H9 (cell line): Measurements from ENCODE around the gene SLC25A22. TPM values are rescaled to one million over a fixed set of nuclear protein-coding genes. Genes with fewer than 3 reads are reported as not detected.

ENCODE experiments used
- DNase-seq: peaks from one replicate; pipeline ENCODE4 v3.0.0-alpha.2; 2017
- H2AFZ ChIP-seq: one replicate; pipeline ENCODE4 v1.6.1; 2013; ENCODE audit warnings: mild to moderate bottlenecking, low read length, control low read depth, moderate library complexity
- H2AK5ac ChIP-seq: 2 replicates; pipeline ENCODE4 v1.6.1; 2013; ENCODE audit warnings: low read length, control low read depth, mixed read lengths; ENCODE audit not compliant: insufficient read length
- H2BK120ac ChIP-seq: one replicate; pipeline ENCODE4 v1.6.1; 2013; ENCODE audit warnings: low read depth, mild to moderate bottlenecking, low read length, control low read depth, inconsistent platforms; ENCODE audit not compliant: poor library complexity, severe bottlenecking
- H2BK12ac ChIP-seq: 2 replicates; pipeline ENCODE4 v1.6.1; 2013; ENCODE audit warnings: low read length, control low read depth, mixed read lengths, low read depth; ENCODE audit not compliant: insufficient read length
- H2BK15ac ChIP-seq: 2 replicates; pipeline ENCODE4 v1.6.1; 2013; ENCODE audit warnings: low read depth, low read length, control low read depth
- H2BK20ac ChIP-seq: one replicate; pipeline ENCODE4 v1.6.1; 2013; ENCODE audit warnings: low read depth, mild to moderate bottlenecking, low read length, control low read depth, inconsistent platforms; ENCODE audit not compliant: poor library complexity, severe bottlenecking
- H2BK5ac ChIP-seq: 2 replicates; pipeline ENCODE4 v1.6.1; 2013; ENCODE audit warnings: low read length, control low read depth, mixed read lengths; ENCODE audit not compliant: insufficient read length
- H3K14ac ChIP-seq: 2 replicates; pipeline ENCODE4 v1.6.1; 2013; ENCODE audit warnings: low read length, control low read depth; ENCODE audit not compliant: insufficient read depth
- H3K18ac ChIP-seq: 2 replicates; pipeline ENCODE4 v1.6.1; 2013; ENCODE audit warnings: low read depth, mild to moderate bottlenecking, mixed read lengths, low read length, control low read depth; ENCODE audit not compliant: insufficient read length
- H3K23ac ChIP-seq: 2 replicates; pipeline ENCODE4 v1.6.1; 2013; ENCODE audit warnings: low read length, control low read depth, mixed read lengths, low read depth; ENCODE audit not compliant: insufficient read length
- H3K23me2 ChIP-seq: 2 replicates; pipeline ENCODE4 v1.6.1; 2013; ENCODE audit warnings: low read depth, mild to moderate bottlenecking, mixed read lengths, low read length, control low read depth; ENCODE audit not compliant: insufficient read length, poor library complexity, severe bottlenecking
- H3K27ac ChIP-seq: 2 replicates; pipeline ENCODE4 v1.5.1; 2013; ENCODE audit warnings: low read length, control low read depth, mixed read lengths, low read depth; ENCODE audit not compliant: insufficient read length
- H3K27me3 ChIP-seq: 2 replicates; pipeline ENCODE4 v1.6.1; 2013; ENCODE audit warnings: low read length, control low read depth, inconsistent platforms; ENCODE audit not compliant: insufficient read depth
- H3K4ac ChIP-seq: 2 replicates; pipeline ENCODE4 v1.6.1; 2013; ENCODE audit warnings: low read depth, mild to moderate bottlenecking, control low read depth, inconsistent platforms, low read length, moderate library complexity
- H3K4me1 ChIP-seq: 2 replicates; pipeline ENCODE4 v1.6.1; 2013; ENCODE audit warnings: low read length, control low read depth, inconsistent platforms; ENCODE audit not compliant: insufficient read depth
- H3K4me2 ChIP-seq: 2 replicates; pipeline ENCODE4 v1.6.1; 2013; ENCODE audit warnings: low read length, control low read depth, mixed read lengths; ENCODE audit not compliant: insufficient read length, insufficient read depth
- H3K56ac ChIP-seq: 2 replicates; pipeline ENCODE4 v1.6.1; 2013; ENCODE audit warnings: low read depth, mild to moderate bottlenecking, mixed read lengths, low read length, control low read depth; ENCODE audit not compliant: insufficient read length
- H3K79me1 ChIP-seq: 2 replicates; pipeline ENCODE4 v1.6.1; 2013; ENCODE audit warnings: low read depth, mild to moderate bottlenecking, moderate library complexity, low read length, control low read depth, inconsistent platforms; ENCODE audit not compliant: insufficient read depth, poor library complexity, severe bottlenecking
- H3K79me2 ChIP-seq: 2 replicates; pipeline ENCODE4 v1.6.1; 2013; ENCODE audit warnings: low read length, control low read depth, inconsistent platforms; ENCODE audit not compliant: insufficient read depth
- H3K9ac ChIP-seq: 2 replicates; pipeline ENCODE4 v1.6.1; 2013; ENCODE audit warnings: low read length, control low read depth, mixed read lengths; ENCODE audit not compliant: insufficient read length; ENCODE audit errors: extremely low read depth
- H3K9me3 ChIP-seq: one replicate; pipeline ENCODE4 v1.6.1; 2013; ENCODE audit warnings: low read depth, low read length, inconsistent platforms; ENCODE audit not compliant: control insufficient read depth
- H3T11ph ChIP-seq: one replicate; pipeline ENCODE4 v1.6.1; 2013; ENCODE audit warnings: mild to moderate bottlenecking, low read length, control low read depth, inconsistent platforms
- H4K20me1 ChIP-seq: one replicate; pipeline ENCODE4 v1.6.1; 2013; ENCODE audit not compliant: control insufficient read depth, insufficient read length, insufficient read depth
- H4K5ac ChIP-seq: 2 replicates; pipeline ENCODE4 v1.6.1; 2013; ENCODE audit warnings: low read depth, mild to moderate bottlenecking, mixed read lengths, low read length, control low read depth; ENCODE audit not compliant: insufficient read length
- H4K8ac ChIP-seq: replicated peaks from 2 replicates; pipeline ENCODE4 v1.6.1; 2013; ENCODE audit warnings: low read length, control low read depth, mixed read lengths, low read depth; ENCODE audit not compliant: insufficient read length
- H4K91ac ChIP-seq: 2 replicates; pipeline ENCODE4 v1.6.1; 2013; ENCODE audit warnings: low read depth, mild to moderate bottlenecking, moderate library complexity, mixed read lengths, low read length, control low read depth; ENCODE audit not compliant: insufficient read length
- H3K27ac Mint-ChIP-seq, 3 experiments: 2 replicates in 2 of 3; 3 replicates in 1 of 3; pipeline ENCODE4 v1.8.0; 2020 to 2021; ENCODE audit warnings: mixed read lengths in 3 of 3, mild to moderate bottlenecking in 1 of 3, moderate library complexity in 1 of 3
- H3K27me3 Mint-ChIP-seq: 2 replicates; pipeline ENCODE4 v1.8.0; 2021; ENCODE audit warnings: low read depth, mild to moderate bottlenecking, moderate library complexity, mixed read lengths
- H3K36me3 Mint-ChIP-seq, 3 experiments: 2 replicates in 2 of 3; 3 replicates in 1 of 3; pipeline ENCODE4 v1.8.0; 2020 to 2021; ENCODE audit warnings: low read depth in 3 of 3, mixed read lengths in 3 of 3; ENCODE audit not compliant: insufficient read depth in 1 of 3
- H3K4me1 Mint-ChIP-seq, 2 experiments: 2 replicates each; pipeline ENCODE4 v1.8.0; 2020; ENCODE audit warnings: mixed read lengths in 2 of 2
- H3K4me3 Mint-ChIP-seq, 2 experiments: 2 replicates in 1 of 2; 3 replicates in 1 of 2; pipeline ENCODE4 v1.8.0; 2020 to 2021; ENCODE audit warnings: mild to moderate bottlenecking in 2 of 2, mixed read lengths in 2 of 2, moderate library complexity in 1 of 2
- H3K9me3 Mint-ChIP-seq, 2 experiments: 2 replicates in 1 of 2; 3 replicates in 1 of 2; pipeline ENCODE4 v1.8.0; 2020; ENCODE audit warnings: mild to moderate bottlenecking in 2 of 2, mixed read lengths in 2 of 2, moderate library complexity in 1 of 2
- WGBS: extraction: QIAGEN DNeasy Blood & Tissue Kit; methylation state at CpG from one replicate; pipeline ENCODE4 v1.1.7; 2013; ENCODE audit warnings: missing lambda C conversion rate, low lambda C conversion rate, mixed read lengths; ENCODE audit not compliant: insufficient read length; ENCODE audit errors: extremely low coverage; 5-methylcytosine and 5-hydroxymethylcytosine counted together
- total RNA-seq: library from RNA; stranded (reverse); gene quantifications from 2 replicates; pipeline ENCODE4 v1.2.1, GENCODE V29; 2021
- TF ChIP-seq, protein P1 (sequence below): fragments of 200-600 bp; sonication (generic); conservative IDR thresholded peaks from 3 replicates; pipeline ENCODE4 v1.8.0; 2021; ENCODE audit warnings: antibody characterized with exemption, mild to moderate bottlenecking

Gene SLC25A22
- total RNA-seq, 1 experiment from 2014 or later = 51.9 TPM

DNA sequence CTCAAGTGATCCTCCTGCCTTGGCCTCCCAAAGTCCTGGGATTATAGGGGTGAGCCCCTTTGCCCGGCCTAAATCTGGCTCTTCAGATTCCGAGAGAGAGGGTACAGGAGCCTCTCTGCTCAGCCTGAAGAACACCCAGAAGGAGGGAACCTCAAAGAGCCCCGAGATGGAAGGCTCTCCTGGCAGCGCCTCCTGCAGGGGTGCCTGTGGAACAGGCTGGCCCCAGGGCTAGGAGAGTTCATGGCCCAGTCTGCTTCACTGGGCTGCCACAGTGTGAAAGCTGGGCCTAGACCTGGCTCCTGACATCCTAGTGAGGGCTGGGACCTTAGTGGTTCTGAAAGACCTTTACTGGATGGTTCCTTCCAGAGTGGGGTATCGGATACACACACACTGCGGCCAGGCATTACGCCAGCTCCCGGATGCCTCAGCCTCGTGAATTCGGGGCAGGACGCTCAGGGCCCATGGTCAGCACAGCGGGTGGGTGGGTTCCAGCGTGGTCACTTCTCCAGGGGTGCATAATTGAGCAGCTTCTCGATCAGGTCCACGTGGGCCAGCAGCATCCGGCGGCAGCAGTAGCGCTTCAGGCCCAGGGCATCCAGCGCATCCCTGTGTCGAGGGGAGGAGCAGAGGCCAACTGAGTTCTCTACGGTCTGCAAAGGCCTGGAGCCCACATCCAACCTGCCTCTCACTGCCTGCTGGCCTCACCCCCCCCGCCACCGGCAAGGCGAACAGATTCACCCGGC lies 42.0 kb upstream of the SLC25A22 start:
- H3K9ac ChIP-seq = no peak overlapping the region
- Mint-ChIP-seq H3K36me3 (peaks cover 6 to 52% (median 46%) of the 10 kb centered on the region in 3 experiments; a peak in 6 of 7 replicates), H3K27ac (peak overlapping the region in 1 of 3 experiments; percentile 60; a peak in 1 of 7 replicates), H3K4me1 (peaks cover 15 to 28% of the 10 kb centered on the region in 2 experiments), H3K9me3 (no peaks in the 10 kb centered on the region), H3K27me3 (no peaks in the 10 kb centered on the region; the same call in 1 of the 2 replicates), H3K4me3 (peak overlapping the region; percentile 84 to 91; a peak in 4 of 5 replicates)
- H4K5ac ChIP-seq = no peak overlapping the region
- no peak overlapping the region for H3T11ph ChIP-seq
- H2AFZ ChIP-seq = no peak overlapping the region
- no peak overlapping the region for H3K14ac ChIP-seq
- H4K20me1 ChIP-seq = peaks cover 3% of the 10 kb centered on the region
- no peak overlapping the region for H2BK120ac ChIP-seq
- H2BK5ac ChIP-seq = no peak overlapping the region
- H3K79me1 ChIP-seq = peaks cover 2% of the 10 kb centered on the region
- H3K4ac ChIP-seq = no peak overlapping the region
- no peak overlapping the region for H3K4me2 ChIP-seq
- no peak overlapping the region for H3K23ac ChIP-seq
- H2BK12ac ChIP-seq = no peak overlapping the region
- H3K9me3 ChIP-seq = no peaks in the 10 kb centered on the region
- no peaks in the 10 kb centered on the region for H3K27me3 ChIP-seq
- H3K18ac ChIP-seq = no peak overlapping the region
- H3K4me1 ChIP-seq = peaks cover under 1% of the 10 kb centered on the region; the same call in 1 of the 2 replicates
- H2AK5ac ChIP-seq = no peak overlapping the region
- no peak overlapping the region for H4K91ac ChIP-seq
- WGBS = no CpG with 5 or more reads among the region's 25 CpGs
- H2BK15ac ChIP-seq = no peak overlapping the region
- no peak for DNase-seq
- TF ChIP-seq, protein P1, sequence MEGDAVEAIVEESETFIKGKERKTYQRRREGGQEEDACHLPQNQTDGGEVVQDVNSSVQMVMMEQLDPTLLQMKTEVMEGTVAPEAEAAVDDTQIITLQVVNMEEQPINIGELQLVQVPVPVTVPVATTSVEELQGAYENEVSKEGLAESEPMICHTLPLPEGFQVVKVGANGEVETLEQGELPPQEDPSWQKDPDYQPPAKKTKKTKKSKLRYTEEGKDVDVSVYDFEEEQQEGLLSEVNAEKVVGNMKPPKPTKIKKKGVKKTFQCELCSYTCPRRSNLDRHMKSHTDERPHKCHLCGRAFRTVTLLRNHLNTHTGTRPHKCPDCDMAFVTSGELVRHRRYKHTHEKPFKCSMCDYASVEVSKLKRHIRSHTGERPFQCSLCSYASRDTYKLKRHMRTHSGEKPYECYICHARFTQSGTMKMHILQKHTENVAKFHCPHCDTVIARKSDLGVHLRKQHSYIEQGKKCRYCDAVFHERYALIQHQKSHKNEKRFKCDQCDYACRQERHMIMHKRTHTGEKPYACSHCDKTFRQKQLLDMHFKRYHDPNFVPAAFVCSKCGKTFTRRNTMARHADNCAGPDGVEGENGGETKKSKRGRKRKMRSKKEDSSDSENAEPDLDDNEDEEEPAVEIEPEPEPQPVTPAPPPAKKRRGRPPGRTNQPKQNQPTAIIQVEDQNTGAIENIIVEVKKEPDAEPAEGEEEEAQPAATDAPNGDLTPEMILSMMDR = peak; percentile 52; the same call in 2 of the 3 replicates
- no peak overlapping the region for H2BK20ac ChIP-seq
- no peak overlapping the region for H3K56ac ChIP-seq
- H3K79me2 ChIP-seq = no peaks in the 10 kb centered on the region; the same call in 1 of the 2 replicates
- no peak overlapping the region for H3K27ac ChIP-seq
- peaks cover 8% of the 10 kb centered on the region for H3K23me2 ChIP-seq
- H4K8ac ChIP-seq = no peak overlapping the region
